Thyroid gland (tissue), 4 donors: ENCODE measurements around the gene CGB2.
"Not testable (repeated sequence)": the region's sequence is repeated elsewhere in the genome, so short reads cannot be mapped to it uniquely, and the experiment has no call there.

Experiments
- CTCF ChIP-seq, 6 experiments: fragments of 200-600 bp in 3 of 6; fragments of 450-650 bp in 3 of 6; sonication (generic) in 3 of 6; IDR thresholded peaks; one replicate each; pipeline ENCODE4 v1.5.1; 2016 to 2019; ENCODE audit warnings: antibody characterized with exemption in 6 of 6, mild to moderate bottlenecking in 2 of 6, inconsistent platforms in 1 of 6, moderate library complexity in 1 of 6
- POLR2A ChIP-seq, 2 donors: fragments of 450-650 bp; IDR thresholded peaks; one replicate each; pipeline ENCODE4 v1.6.1; 2017; ENCODE audit warnings: antibody characterized with exemption in 2 of 2, mild to moderate bottlenecking in 2 of 2, moderate library complexity in 1 of 2

DNA sequence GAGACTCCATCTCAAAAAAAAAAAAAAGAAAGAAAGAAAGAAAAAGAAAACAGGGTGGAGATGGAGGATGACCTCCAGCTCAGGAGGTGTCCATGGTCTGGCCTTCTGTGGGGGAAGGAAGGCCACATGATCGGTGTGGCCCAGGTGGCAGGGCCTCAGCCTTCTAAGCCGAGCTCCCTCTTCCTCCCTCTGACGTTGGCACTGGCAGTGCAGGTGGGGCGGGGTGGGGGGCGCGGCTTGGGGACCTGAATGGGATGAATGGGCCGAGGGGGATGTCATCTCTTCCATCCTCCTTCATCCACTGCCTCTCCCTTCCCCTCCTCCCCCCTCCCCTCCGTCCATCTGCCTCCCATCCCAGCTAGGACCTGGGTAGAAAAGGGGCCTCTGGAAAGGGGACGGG is 8.0 kb downstream of the CGB2 start:
- not testable (repeated sequence) for TF ChIP-seq CTCF, POLR2A (IDR thresholded peaks at IDR 0.05)
